AG09319 (cell line): ENCODE results near the gene TSPAN18.

Source experiments
- DNase-seq: peaks from one replicate; pipeline ENCODE4 v3.0.0-alpha.2; 2010; ENCODE audit warnings: low read depth; ENCODE audit errors: extremely low read depth
- TF ChIP-seq, protein P1 (sequence below): IDR thresholded peaks from 2 replicates; pipeline ENCODE4 v1.5.1; 2011; ENCODE audit warnings: low read depth, mild to moderate bottlenecking, inconsistent platforms, low read length, moderate library complexity

The TSPAN18 gene

DNA sequence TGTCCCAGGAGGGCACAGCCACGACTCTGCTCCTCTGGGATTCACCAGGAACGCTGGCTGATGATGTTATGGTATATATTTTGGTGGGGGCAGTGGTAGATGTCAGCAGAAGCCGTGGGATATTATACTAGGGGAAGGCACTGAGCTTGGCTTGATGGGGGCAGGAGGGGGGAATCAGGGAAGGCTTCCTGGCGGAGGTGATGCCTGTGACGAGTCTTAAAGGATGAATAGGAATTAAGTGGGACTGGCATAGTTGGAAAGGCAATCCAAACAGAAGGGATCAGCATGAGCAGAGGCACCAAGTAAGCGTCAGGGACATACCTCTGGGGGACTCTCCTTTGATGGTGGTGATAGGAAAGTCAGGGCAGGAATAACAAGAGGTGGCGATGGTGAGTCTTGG is 176.3 kb downstream of the TSPAN18 start:
- TF ChIP-seq, protein P1, sequence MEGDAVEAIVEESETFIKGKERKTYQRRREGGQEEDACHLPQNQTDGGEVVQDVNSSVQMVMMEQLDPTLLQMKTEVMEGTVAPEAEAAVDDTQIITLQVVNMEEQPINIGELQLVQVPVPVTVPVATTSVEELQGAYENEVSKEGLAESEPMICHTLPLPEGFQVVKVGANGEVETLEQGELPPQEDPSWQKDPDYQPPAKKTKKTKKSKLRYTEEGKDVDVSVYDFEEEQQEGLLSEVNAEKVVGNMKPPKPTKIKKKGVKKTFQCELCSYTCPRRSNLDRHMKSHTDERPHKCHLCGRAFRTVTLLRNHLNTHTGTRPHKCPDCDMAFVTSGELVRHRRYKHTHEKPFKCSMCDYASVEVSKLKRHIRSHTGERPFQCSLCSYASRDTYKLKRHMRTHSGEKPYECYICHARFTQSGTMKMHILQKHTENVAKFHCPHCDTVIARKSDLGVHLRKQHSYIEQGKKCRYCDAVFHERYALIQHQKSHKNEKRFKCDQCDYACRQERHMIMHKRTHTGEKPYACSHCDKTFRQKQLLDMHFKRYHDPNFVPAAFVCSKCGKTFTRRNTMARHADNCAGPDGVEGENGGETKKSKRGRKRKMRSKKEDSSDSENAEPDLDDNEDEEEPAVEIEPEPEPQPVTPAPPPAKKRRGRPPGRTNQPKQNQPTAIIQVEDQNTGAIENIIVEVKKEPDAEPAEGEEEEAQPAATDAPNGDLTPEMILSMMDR: no peak
- no peak for DNase-seq

- TF ChIP-seq, protein P1: no peak
- no peak for DNase-seq
Measured at GRCh38 chr11:44903518-44903917, 176.8 kb downstream of the TSPAN18 start.

GRCh38 chr11:44904261-44905020 is 177.7 kb downstream of the TSPAN18 start:
- TF ChIP-seq, protein P1: no peak
- no peak for DNase-seq

DNA sequence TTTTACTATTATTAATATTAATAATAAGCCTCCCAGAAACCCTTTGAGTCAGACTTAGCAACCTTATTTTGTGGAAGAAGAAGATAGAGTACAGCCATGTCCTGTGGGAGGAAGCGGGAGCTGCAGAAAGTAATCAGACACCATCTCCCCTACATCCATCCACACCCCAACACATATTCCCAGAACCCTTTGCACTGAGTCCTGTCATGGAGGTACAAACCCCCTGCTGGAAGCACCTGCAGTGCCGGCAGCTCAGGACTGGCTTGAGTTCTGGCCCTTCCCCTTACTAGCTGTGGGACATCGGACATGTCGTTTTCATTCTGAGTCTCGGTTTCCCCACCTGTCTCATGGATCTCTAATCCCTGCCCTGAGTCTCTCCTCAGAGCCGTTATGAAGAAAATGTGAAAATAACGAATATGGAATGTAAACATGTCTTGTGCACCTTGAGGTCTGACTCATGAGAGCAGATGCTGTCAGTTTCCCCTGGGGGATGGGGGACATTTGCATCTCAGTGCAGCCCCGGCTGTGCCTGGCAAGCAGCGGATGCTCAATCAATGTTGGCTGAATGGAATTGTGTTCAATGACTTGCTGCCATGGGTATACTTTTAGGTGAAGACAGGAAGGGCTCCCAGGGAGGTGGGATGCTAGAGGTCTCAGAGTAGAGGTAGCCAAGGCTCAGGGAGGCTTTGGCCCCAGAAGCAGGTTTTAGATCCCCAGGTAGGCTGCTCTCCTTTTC is 178.5 kb downstream of the TSPAN18 start:
- TF ChIP-seq, protein P1: no peak
- no peak for DNase-seq

GRCh38 chr11:44906649-44907048 is 179.9 kb downstream of the TSPAN18 start:
- TF ChIP-seq, protein P1: no peak
- DNase-seq: no peak

GRCh38 chr11:44909557-44909956 is 182.8 kb downstream of the TSPAN18 start:
- DNase-seq: no peak
- TF ChIP-seq, protein P1: no peak

DNA sequence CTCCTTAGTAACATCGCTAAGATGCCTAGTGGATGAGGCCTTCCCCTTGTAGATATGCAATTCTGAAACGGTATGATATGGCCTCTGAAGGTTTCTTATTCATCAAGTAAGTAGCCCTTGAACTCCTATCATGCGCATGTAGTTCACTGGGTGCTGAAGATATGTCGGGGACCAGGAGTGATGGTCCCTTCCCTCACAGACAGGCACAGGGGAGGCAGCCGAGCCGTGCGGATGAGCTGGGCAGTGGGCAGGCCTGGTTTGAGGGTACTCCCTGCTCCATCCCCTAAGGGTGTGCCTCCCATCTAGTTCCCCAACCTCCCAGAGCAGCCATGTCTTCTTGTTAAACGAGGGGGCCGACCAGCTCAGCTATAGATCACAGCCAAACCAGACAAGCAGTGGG is 183.8 kb downstream of the TSPAN18 start:
- TF ChIP-seq, protein P1: no peak
- no peak for DNase-seq
